IPS-18c (cell line): ENCODE results near the gene CDK2.

Experiments
- H3K4me3 ChIP-seq: 2 replicates; pipeline ENCODE4 v1.7.0; 2013; ENCODE audit warnings: low read depth, mild to moderate bottlenecking, low read length, moderate library complexity; ENCODE audit not compliant: insufficient read depth
- H3K9me3 ChIP-seq: one replicate; pipeline ENCODE4 v1.6.1; 2013; ENCODE audit warnings: mild to moderate bottlenecking, low read length, moderate library complexity; ENCODE audit not compliant: control insufficient read depth, insufficient read depth

CDK2 gene

GRCh38 chr12:55933799-55934742, 32.6 kb upstream of the CDK2 start:
- Histone ChIP-seq H3K4me3 (no peak overlapping the region), H3K9me3 (no peaks in the 10 kb centered on the region)

DNA sequence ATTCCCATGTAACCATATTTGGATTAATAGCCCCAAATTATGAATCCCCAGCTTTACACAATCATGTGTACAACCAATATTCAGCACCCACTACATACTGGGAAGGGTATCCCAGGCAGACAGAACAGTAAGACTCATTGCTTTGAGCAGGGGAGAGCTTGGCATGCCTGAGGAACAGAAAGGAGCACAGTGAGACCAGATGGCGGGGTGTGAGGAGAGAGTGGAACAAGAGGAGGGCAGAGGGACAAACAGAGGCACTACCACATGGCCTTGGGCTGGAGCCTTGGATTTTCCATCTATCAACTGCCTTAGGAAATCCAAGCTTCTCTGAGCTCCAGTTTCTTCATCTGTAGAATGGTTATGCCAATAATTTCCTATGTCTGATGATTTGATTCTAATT, 31.9 kb upstream of the CDK2 start:
- H3K9me3 ChIP-seq: no peaks in the 10 kb centered on the region

DNA sequence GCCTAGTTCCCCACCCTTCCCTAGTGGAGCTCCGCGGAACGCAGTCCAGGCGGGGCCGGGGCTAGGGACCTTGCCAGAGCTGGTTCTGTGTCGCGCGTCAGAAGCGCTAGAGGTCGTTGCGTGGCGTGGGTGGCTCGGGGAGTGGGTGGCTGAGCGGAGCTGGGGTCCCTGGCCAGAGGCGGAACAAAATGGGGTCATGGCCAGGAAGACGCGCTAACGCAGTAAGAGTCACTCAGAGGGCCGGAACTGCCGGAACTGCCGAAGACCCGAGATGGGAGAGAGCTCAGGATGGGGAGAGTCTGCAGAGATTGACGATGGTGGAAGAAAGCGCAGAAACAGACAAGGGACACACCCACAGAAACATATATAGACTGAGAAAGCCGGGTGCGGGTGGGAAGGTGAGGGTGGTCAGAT, 30.9 kb upstream of the CDK2 start:
- H3K4me3 ChIP-seq: no peak overlapping the region
- H3K9me3 ChIP-seq: no peaks in the 10 kb centered on the region

More for the DNA sequence above, 31.9 kb upstream of the CDK2 start:
- no peak overlapping the region for H3K4me3 ChIP-seq

GRCh38 chr12:55937981-55938380, 28.6 kb upstream of the CDK2 start:
- no peak overlapping the region for H3K4me3 ChIP-seq

GRCh38 chr12:55938826-55939501, 27.7 kb upstream of the CDK2 start:
- H3K9me3 ChIP-seq: no peaks in the 10 kb centered on the region

More at GRCh38 chr12:55937981-55938380, 28.6 kb upstream of the CDK2 start:
- H3K9me3 ChIP-seq: no peaks in the 10 kb centered on the region

DNA sequence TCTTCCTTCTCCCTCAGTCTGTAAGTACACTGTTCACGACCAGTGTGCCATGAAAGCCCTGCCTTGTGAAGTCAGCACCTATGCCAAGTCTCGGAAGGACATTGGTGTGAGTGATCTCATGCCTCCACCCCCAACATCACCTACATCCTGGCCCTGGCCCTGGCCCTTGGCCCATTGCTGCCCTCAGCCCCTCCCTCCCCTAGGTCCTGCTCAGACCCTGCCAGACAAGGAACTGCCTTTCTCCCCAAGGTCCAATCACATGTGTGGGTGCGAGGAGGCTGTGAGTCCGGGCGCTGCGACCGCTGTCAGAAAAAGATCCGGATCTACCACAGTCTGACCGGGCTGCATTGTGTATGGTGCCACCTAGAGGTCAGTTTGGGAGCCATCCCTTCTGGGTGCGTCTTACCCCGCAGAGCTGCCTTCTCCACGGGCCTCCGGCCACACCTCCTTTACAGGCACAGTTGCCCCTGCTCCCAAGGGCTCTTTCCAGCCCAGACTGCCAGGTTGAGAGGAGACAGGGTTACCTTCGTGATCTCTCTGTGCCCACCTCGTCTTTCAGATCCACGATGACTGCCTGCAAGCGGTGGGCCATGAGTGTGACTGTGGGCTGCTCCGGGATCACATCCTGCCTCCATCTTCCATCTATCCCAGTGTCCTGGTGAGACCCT, 26.4 kb upstream of the CDK2 start:
- Histone ChIP-seq H3K9me3 (no peaks in the 10 kb centered on the region), H3K4me3 (0 out of 2 replicates have a peak overlapping the region, but pooled peaks have one; percentile 6)

More at GRCh38 chr12:55938826-55939501, 27.7 kb upstream of the CDK2 start:
- no peak overlapping the region for H3K4me3 ChIP-seq

- H3K9me3 ChIP-seq: no peaks in the 10 kb centered on the region
- H3K4me3 ChIP-seq: no peak overlapping the region
Measured at GRCh38 chr12:55942055-55942454, 24.6 kb upstream of the CDK2 start.

GRCh38 chr12:55942577-55943136, 24.0 kb upstream of the CDK2 start:
- Histone ChIP-seq H3K4me3 (no peak overlapping the region), H3K9me3 (no peaks in the 10 kb centered on the region)

- Histone ChIP-seq H3K4me3 (no peak overlapping the region), H3K9me3 (no peaks in the 10 kb centered on the region)
Measured at GRCh38 chr12:55946553-55946952, 20.1 kb upstream of the CDK2 start.

DNA sequence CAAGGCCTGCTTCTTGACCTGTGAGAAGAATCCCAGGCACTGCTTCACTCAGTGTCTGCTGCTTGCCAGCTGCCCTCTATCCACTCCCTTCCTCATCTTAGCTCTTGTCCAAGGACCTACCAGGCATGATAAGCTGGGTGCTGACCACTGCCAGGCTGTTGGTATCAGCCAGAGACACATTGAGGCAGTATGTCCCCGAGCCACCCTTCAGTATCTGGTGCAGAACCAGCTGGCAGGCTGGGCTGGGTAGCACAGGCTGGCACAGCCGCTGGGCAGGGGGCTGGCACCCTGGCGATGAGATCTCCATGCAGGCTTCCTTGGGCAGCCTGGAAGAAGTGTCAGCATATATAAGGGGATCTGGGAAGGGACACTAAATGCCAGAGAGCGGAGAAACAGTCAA, 11.3 kb upstream of the CDK2 start:
- no peaks in the 10 kb centered on the region for H3K9me3 ChIP-seq
- no peak overlapping the region for H3K4me3 ChIP-seq

DNA sequence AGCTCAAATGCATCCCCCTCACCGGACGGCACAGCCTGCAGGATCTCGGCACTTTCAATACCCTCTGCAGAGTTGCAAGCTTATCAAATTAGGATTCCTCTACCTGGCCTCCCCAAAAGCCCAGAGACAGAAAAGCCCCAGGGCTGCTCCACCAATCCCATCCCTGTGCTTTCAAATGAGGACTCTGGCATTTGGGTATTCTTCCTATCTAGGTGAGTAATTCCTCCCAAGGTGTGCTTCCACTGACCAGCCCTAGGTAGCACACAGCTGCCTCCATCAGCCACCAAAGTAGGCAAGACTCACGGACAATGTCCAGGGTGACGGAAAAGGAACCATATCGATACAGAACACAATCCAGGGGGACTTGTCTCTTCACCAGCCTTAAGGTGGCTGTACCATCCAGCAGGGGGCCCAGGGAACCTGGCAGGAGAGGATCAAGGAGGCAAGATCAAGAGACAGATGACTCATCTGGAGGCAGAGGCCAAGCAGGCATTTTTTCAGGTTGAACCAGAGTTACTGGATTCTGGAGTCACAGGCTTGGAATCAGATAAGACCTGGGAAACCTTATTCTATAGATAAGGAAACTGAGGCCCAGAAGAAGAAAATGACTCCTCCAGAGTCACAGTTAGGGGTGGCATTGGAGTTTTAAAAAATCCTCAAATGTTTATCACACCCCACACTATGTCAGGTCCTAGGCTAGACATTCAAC, 10.7 kb upstream of the CDK2 start:
- Histone ChIP-seq H3K9me3 (no peaks in the 10 kb centered on the region), H3K4me3 (no peak overlapping the region)

GRCh38 chr12:55957106-55957859, 9.3 kb upstream of the CDK2 start:
- H3K9me3 ChIP-seq: no peaks in the 10 kb centered on the region

GRCh38 chr12:55963760-55964159, 2.9 kb upstream of the CDK2 start:
- no peaks in the 10 kb centered on the region for H3K9me3 ChIP-seq
- H3K4me3 ChIP-seq: no peak overlapping the region

More at GRCh38 chr12:55957106-55957859, 9.3 kb upstream of the CDK2 start:
- H3K4me3 ChIP-seq: no peak overlapping the region

- Histone ChIP-seq H3K9me3 (no peaks in the 10 kb centered on the region), H3K4me3 (peak overlapping the region; percentile 97)
Measured at GRCh38 chr12:55965240-55965639, 1.4 kb upstream of the CDK2 start.

DNA sequence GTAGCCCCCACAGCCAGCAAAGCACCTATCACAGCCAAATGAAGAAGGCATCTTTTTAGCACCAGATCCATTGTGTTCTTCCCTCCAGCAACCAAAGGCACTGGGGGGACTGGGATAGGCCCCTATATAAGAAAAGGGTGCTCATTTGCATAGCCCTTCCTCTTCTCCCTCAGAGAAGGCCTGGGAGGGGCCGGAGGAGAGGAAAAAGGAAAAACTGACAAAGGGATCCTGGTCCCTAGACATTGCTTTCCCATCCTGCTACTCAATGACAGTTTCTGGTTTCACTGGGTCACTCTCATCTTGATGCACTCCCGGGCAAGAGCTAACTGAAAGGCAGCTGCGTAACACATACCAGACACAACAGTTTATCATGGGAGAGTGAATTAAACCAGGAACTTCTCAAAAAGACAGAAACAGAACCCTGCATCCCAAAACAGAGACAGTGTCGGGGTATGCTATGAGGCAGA, 656 bp upstream of the CDK2 start, which contains the start of gene PMEL:
Gene PMEL, minus strand, starts transcription at position 102 of the 467 bp plus-strand sequence. Its CDS starts 31 bp downstream, at position 71.
- Histone ChIP-seq H3K4me3 (peak within 1 kb of the TSS; percentile 97), H3K9me3 (no peaks in the 10 kb centered on the region)

GRCh38 chr12:55969356-55969755, 2.7 kb downstream of the CDK2 start:
- Histone ChIP-seq H3K4me3 (no peak overlapping the region), H3K9me3 (no peaks in the 10 kb centered on the region)
